Measurements from ENCODE around the gene PLA2G4B. TPM values are rescaled to one million over a fixed set of nuclear protein-coding genes. Genes with fewer than 3 reads are reported as not detected.

Gene PLA2G4B
- total RNA-seq, 4 donors from 2014 or later = 6.2 to 13.0 (median 8.6) TPM

DNA sequence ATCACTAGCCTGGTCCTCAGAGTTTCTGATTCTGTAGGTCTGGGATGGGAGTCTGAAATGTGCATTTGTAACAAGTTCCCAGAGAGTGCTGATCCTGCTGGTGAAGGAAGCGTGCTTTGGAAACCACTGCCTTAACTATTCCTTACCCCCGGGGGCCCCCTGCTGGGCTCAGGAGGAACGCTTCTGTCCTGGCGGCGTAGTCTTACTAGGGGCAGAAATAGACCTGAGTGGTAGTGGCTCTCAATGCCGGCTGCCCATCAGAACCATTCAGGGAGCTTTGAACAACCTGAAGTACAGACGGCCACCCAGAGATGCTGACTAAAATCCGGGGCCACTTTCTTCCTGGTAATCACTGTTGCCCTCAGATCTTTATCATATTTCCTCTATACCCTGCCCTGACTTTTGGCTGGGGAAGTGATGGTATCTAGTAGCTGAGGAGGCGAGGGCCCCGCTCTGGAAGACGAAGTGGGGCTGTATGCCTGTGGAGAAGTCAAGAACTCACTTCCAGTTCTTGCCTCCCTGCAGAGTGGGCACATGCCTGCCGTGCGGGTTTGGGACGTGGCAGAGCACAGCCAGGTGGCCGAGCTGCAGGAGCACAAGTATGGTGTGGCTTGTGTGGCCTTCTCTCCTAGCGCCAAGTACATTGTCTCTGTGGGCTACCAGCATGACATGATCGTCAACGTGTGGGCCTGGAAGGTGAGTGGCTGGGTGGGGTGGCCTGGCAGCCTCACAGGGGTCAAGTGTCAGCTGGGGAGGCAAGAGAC lies 27.0 kb upstream of the PLA2G4B start:
- Histone ChIP-seq H3K36me3 (peaks cover 12 to 13% of the 10 kb centered on the region in 2 donors), H3K9me3 (no peaks in the 10 kb centered on the region), H3K27ac (no peak overlapping the region), H3K4me1 (peaks cover 4% of the 10 kb centered on the region in 2 donors), H3K4me3 (replicated peaks in 1 of 3) (no peak overlapping the region), H3K27me3 (no peaks in the 10 kb centered on the region)
- TF ChIP-seq, protein P1, sequence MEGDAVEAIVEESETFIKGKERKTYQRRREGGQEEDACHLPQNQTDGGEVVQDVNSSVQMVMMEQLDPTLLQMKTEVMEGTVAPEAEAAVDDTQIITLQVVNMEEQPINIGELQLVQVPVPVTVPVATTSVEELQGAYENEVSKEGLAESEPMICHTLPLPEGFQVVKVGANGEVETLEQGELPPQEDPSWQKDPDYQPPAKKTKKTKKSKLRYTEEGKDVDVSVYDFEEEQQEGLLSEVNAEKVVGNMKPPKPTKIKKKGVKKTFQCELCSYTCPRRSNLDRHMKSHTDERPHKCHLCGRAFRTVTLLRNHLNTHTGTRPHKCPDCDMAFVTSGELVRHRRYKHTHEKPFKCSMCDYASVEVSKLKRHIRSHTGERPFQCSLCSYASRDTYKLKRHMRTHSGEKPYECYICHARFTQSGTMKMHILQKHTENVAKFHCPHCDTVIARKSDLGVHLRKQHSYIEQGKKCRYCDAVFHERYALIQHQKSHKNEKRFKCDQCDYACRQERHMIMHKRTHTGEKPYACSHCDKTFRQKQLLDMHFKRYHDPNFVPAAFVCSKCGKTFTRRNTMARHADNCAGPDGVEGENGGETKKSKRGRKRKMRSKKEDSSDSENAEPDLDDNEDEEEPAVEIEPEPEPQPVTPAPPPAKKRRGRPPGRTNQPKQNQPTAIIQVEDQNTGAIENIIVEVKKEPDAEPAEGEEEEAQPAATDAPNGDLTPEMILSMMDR (IDR thresholded peaks at IDR 0.05) = peak; percentile 31 to 93 (median 87)
- no peak for TF ChIP-seq POLR2A (IDR thresholded peaks at IDR 0.05)
- DNase-seq = peak; percentile 85 to 87
- intact Hi-C loops (cut with DNase I) = loop anchor here (2.0 to 10.0 kb wide), 3 partner anchors 39 to 247 kb away; no protein-coding TSS in a partner anchor
- 35 to 54% methylated on average over 12 to 18 of the region's 18 CpGs for WGBS, 2 donors

DNA sequence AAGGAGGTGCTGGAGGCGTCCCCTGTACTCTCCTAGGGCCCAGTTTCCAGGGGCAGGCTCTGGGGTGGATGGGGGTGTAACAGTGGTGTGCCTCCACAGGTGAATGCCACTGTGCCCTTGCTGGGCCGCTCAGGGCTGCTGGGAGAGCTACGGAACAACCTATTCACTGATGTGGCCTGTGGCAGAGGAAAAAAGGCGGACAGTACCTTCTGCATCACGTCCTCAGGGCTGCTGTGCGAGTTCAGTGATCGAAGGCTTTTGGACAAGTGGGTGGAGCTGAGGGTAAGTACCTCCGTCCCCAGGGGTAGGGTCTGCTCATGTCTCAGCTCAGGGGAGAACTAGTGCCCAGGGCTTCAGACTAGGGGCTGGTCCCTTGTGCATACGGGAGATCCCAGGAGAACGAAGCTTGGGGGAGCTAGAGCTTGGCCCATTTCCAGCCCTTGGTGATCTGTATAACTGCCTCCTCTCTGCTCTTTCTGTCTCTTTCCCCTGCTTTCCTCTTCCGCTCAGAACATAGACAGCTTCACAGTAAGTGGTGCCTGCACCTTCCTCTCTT lies 25.7 kb upstream of the PLA2G4B start:
- intact Hi-C loops (cut with DNase I) = loop anchor here (10.0 kb wide), 2 partner anchors 208 to 248 kb away; no protein-coding TSS in a partner anchor
- no peaks in the 10 kb centered on the region for H3K9me3 ChIP-seq
- peaks cover 21 to 25% of the 10 kb centered on the region in 2 donors for H3K36me3 ChIP-seq
- DNase-seq = no peak
- H3K4me3 ChIP-seq (replicated peaks in 1 of 3) = no peak overlapping the region
- no peaks in the 10 kb centered on the region for H3K27me3 ChIP-seq
- WGBS, 2 donors = 91 to 96% methylated on average over 11 of the region's 11 CpGs
- no peak overlapping the region for H3K27ac ChIP-seq
- no peaks in the 10 kb centered on the region for H3K4me1 ChIP-seq
- TF ChIP-seq, protein P1 (IDR thresholded peaks at IDR 0.05) = no peak
- no peak for TF ChIP-seq POLR2A (IDR thresholded peaks at IDR 0.05)

DNA sequence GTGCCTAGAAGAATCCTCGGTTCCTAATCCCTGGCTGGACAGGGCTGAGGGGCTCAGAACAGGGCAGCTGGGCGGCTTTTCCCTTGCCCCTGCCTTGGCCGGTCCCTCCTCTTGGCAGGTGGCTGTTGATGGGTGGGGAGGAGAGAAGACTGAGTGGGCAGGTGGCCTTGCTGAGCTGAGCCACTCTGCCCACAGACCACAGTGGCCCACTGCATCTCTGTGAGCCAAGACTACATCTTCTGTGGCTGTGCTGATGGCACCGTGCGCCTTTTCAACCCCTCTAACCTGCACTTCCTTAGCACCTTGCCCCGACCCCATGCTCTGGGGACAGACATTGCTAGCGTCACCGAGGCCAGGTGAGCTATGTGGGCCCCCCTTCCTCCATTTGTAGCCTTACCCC lies 25.2 kb upstream of the PLA2G4B start:
- Histone ChIP-seq H3K36me3 (peaks cover 27 to 30% of the 10 kb centered on the region in 2 donors), H3K9me3 (no peaks in the 10 kb centered on the region), H3K27ac (no peak overlapping the region), H3K4me1 (no peaks in the 10 kb centered on the region), H3K4me3 (replicated peaks in 1 of 3) (no peak overlapping the region), H3K27me3 (no peaks in the 10 kb centered on the region)
- TF ChIP-seq, protein P1 (IDR thresholded peaks at IDR 0.05) = no peak
- TF ChIP-seq POLR2A (IDR thresholded peaks at IDR 0.05) = no peak
- 90 to 95% methylated on average over 8 of the region's 8 CpGs for WGBS, 2 donors
- DNase-seq = no peak
- intact Hi-C loops (cut with DNase I) = loop anchor here (10.0 kb wide), 2 partner anchors 209 to 249 kb away; no protein-coding TSS in a partner anchor

DNA sequence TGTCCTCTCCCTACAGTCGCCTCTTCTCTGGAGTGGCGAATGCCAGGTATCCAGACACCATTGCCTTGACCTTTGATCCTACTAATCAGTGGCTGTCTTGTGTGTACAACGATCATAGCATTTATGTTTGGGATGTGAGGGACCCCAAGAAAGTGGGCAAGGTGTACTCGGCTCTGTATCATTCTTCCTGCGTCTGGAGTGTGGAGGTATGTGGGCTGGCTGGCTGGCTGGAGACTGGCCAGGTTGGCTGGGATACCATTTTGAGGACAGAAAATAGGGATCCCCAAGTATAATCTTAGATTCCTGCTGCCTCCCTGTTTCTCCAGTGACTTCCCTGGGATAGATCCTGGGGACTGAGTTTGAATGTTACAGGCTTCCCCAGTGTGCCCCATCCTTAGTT lies 24.1 kb upstream of the PLA2G4B start:
- H3K36me3 ChIP-seq = peaks cover 30 to 37% of the 10 kb centered on the region in 2 donors

More for the DNA sequence above, 24.1 kb upstream of the PLA2G4B start:
- no peaks in the 10 kb centered on the region for H3K9me3 ChIP-seq
- DNase-seq = no peak
- intact Hi-C loops (cut with DNase I) = loop anchor here (10.0 kb wide), 2 partner anchors 210 to 250 kb away; no protein-coding TSS in a partner anchor
- WGBS, 2 donors = 87 to 97% methylated on average over 5 of the region's 5 CpGs
- H3K27me3 ChIP-seq = no peaks in the 10 kb centered on the region
- no peak overlapping the region for H3K4me3 ChIP-seq (replicated peaks in 1 of 3)
- TF ChIP-seq, protein P1 (IDR thresholded peaks at IDR 0.05) = no peak
- TF ChIP-seq POLR2A (IDR thresholded peaks at IDR 0.05) = no peak
- H3K27ac ChIP-seq = no peak overlapping the region
- H3K4me1 ChIP-seq = no peaks in the 10 kb centered on the region
